Measurements from ENCODE around the gene THPO.

Gene THPO

GRCh38 chr3:184327171-184327570 is 50.8 kb downstream of the THPO start:
- DNase-seq: no peak

GRCh38 chr3:184325715-184326369 is 52.2 kb downstream of the THPO start:
- DNase-seq: no peak

GRCh38 chr3:184325269-184325668 is 52.7 kb downstream of the THPO start:
- DNase-seq: no peak

- no peak for DNase-seq
Measured at GRCh38 chr3:184323696-184324095, 54.3 kb downstream of the THPO start.

GRCh38 chr3:184322731-184323487 is 55.1 kb downstream of the THPO start:
- DNase-seq: no peak

All from SHP77 treated with DMSO at 0.1 percent for 48 hours (cell line).